ENCODE results near the gene ITK.
"Not testable (repeated sequence)": the region's sequence is repeated elsewhere in the genome, so short reads cannot be mapped to it uniquely, and the experiment has no call there.

The ITK gene

GRCh38 chr5:157168286-157168685, 12.4 kb upstream of the ITK start:
- DNase-seq, result no peak

GRCh38 chr5:157172403-157172802, 8.2 kb upstream of the ITK start:
- no peak for DNase-seq

- DNase-seq, result no peak
These were observed 5.5 kb upstream of the ITK start for GRCh38 chr5:157175071-157175612.

- DNase-seq, result no peak
These were observed 2.7 kb upstream of the ITK start for GRCh38 chr5:157177953-157178352.

- no peak for DNase-seq
These were observed 1.7 kb upstream of the ITK start for GRCh38 chr5:157178966-157179365.

GRCh38 chr5:157182143-157182757, 1.6 kb downstream of the ITK start:
- DNase-seq, result no peak

GRCh38 chr5:157184117-157184670, 3.6 kb downstream of the ITK start:
- no peak for DNase-seq

- DNase-seq, result not testable (repeated sequence)
These were observed 4.5 kb downstream of the ITK start for GRCh38 chr5:157185122-157185521.

- DNase-seq, result no peak
These were observed 5.8 kb downstream of the ITK start for GRCh38 chr5:157186309-157187045.

- no peak for DNase-seq
These were observed 6.6 kb downstream of the ITK start for GRCh38 chr5:157187046-157187754.

GRCh38 chr5:157188270-157188669, 7.6 kb downstream of the ITK start:
- no peak for DNase-seq

GRCh38 chr5:157189223-157189622, 8.6 kb downstream of the ITK start:
- no peak for DNase-seq

GRCh38 chr5:157193699-157194424, 13.2 kb downstream of the ITK start:
- no peak for DNase-seq

GRCh38 chr5:157196045-157196444, 15.4 kb downstream of the ITK start:
- no peak for DNase-seq

- DNase-seq, result no peak
These were observed 16.4 kb downstream of the ITK start for GRCh38 chr5:157197086-157197485.

- DNase-seq, result no peak
These were observed 17.8 kb downstream of the ITK start for GRCh38 chr5:157198277-157198986.

GRCh38 chr5:157201857-157202256, 21.2 kb downstream of the ITK start:
- DNase-seq, result no peak

GRCh38 chr5:157203417-157203816, 22.8 kb downstream of the ITK start:
- no peak for DNase-seq

GRCh38 chr5:157204765-157205164, 24.1 kb downstream of the ITK start:
- DNase-seq, result no peak

GRCh38 chr5:157205708-157206107, 25.1 kb downstream of the ITK start:
- no peak for DNase-seq

GRCh38 chr5:157210652-157211051, 30.0 kb downstream of the ITK start:
- not testable (repeated sequence) for DNase-seq

- no peak for DNase-seq
These were observed 31.7 kb downstream of the ITK start for GRCh38 chr5:157212307-157212706.

Data from NCI-H510A treated with DMSO at 0.1 percent for 48 hours (cell line).